ENCODE results near the gene CXCL8.

Gene CXCL8

DNA sequence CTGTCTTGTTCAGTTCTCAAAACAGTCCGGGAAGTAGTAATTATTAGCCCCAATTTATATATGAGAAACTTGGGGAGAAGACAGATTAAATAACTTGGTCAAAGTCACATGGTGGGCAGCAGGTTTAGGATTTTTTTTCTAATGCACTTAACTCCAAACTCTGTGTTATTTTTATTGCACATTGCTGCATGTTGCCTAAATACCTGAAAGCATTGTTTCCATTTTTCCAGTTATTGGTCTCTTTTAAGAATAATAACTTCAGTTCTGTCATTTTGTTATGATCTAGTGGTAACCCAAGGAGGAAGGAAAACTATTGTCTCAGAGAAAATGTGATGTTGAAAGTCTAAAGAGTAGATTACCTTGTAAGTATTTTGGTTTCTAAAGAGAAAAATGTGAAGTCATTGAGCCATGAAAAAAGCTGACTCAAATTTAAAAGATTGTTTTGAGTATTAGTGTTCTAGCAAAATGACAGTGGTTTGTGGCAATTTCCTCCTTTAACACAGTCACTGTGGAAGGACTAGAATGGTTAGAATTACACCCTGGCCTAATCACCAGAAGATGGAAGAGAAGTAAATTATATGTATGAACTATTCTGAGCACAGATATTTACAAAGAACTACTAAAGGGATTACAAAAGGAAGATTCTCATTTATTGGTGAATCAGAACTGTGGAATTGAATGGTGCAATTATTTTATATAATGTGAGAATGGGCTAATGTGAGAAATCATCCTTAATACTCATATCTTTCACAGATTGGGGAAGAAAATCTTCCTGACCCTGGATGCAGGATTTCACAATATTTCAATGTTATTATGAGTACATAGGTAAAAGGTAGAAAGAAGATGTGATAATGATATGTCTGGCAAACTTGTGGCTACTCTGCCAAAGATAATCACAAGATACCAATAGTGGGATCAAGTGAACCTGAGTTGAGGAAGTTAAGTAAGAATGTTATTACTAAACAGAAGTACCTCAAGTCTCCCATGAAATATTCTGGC is 21.7 kb upstream of the CXCL8 start:
- DNase-seq (ENCODE audit: low read depth, low spot score) = no peak

DNA sequence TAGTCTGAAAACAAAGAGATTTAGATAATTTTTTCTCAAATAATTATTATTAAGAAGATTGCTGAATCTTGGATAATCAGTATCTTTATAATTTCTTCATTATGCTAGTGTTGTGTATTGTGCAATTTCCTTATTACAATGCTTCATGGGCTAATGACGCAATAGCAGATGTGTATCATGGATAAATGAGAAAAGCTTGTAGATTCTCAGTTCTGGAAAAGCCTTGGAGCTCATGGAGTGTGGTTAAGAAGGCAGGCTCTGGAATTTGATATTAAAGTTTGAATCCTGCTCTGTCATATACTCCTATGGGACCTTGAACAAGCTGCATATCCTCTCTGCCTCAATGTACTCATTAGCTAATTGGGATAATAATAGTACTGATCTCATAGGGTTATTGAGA is 18.9 kb upstream of the CXCL8 start:
- no peak for DNase-seq (ENCODE audit: low read depth, low spot score)

GRCh38 chr4:73721909-73722308 is 18.5 kb upstream of the CXCL8 start:
- no peak for DNase-seq (ENCODE audit: low read depth, low spot score)

DNA sequence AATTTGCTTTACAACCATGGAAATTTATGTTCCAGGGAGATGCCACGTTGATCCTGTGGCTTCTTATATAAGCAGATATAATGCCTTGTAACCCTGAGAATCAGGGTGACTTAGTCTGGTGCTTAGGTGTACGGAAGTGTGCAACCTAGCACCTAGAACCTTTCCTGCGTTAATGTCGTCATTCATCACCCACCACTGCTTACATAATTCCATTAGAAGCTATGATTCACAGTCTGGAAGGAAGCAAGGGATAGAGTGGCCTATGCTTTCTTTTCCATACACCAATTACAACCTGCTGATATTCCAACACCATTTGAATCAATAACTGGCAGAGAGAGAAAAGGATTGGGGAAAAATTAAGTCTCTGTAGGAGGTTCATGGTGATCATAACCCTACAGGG is 17.3 kb upstream of the CXCL8 start:
- DNase-seq (ENCODE audit: low read depth, low spot score) = no peak

GRCh38 chr4:73723928-73724327 is 16.4 kb upstream of the CXCL8 start:
- no peak for DNase-seq (ENCODE audit: low read depth, low spot score)

GRCh38 chr4:73725510-73725909 is 14.9 kb upstream of the CXCL8 start:
- no peak for DNase-seq (ENCODE audit: low read depth, low spot score)

DNA sequence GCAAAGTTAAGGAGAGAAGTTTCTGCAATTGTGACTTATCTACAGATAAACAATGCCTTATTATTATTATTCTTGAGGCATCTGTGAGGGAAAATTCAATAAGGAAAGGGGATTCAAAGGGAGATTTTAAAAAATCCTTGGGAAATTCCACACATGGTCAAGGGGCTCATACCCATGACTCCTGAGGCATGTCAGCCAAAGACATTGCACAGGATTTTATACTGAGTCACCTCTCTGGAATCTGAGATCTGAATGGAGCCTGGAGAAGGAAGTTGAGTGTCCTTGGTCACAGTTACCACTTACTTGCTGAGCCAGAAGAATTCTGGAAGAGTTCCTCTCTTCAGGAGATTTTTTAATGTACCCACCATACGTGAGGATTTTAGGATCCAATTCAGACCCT is 14.4 kb upstream of the CXCL8 start:
- no peak for DNase-seq (ENCODE audit: low read depth, low spot score)

DNA sequence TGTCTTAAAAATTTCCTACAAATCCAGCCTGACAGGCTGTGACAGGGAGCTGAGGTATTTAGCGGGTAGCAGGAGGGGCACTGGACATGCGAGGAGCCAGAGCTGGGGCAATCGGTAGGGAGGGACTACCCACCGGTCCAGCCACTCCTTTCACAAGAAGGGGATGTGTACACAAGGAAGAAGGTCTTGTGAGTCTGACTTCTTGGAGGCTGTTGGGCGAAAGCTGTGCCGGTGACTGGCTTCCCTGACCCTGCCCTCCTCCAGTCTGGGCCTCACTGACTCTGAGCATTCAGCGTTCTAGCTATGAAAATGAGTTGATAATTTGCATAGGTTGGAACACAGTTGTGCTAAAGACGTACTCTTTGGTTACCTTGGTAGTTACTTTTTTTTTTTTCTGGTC is 12.7 kb upstream of the CXCL8 start:
- DNase-seq (ENCODE audit: low read depth, low spot score) = no peak

DNA sequence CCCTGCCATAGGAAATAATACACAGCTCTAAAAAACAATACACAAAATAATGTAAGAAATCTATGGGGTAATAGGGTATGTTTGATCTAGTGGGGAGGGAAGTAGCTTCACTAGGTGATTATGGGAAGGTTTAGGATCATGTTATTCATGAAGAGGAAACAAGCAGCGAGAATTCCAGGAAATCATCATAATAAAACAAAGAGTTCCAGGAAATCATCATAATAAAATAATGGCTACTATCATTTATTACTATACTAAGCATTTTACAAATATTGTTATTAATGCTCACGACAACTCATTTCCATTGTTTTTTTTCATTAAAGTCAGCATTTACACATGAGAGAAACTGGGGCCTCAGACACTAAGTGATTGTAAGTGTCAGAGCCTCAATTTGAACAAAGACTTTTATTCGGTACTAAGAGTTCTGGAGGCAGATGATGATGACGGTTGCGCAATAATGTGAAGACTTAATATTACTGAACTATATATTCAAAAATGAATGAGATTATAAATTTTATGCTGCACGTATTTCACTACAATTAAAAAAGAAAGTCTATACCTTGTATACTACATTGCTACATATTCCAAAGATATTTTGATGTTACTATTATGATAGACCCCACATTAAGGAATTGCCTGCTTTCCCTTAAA is 12.2 kb upstream of the CXCL8 start:
- no peak for DNase-seq (ENCODE audit: low read depth, low spot score)

DNA sequence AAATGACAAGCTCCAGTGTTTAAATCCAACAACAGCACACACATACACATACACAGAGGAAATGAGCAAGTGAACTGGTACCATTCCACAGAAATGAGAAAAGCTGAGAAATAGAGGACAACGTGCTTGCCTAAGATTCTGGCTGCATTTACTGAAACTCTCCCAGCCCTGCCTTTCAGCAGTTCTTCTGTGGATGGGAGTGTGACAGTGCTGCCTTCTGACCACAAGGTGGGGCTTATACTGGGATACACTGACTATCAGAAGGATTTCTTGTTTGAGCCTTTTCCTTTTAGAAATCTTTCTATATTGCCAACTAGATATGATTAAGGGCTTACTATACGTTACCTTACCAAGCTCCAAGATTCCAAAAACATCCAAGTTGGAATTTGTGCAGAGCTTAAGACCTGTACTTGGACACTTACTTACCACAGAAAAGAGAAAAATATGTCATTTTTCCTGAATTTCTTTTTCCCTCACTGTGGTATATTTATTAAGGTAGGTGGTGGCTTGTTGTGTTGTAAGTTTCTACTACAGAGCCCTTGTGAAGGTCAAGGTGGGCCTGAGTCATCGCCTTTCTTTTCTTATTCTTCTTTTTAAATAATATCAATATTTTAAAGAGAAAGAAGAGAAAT is 10.7 kb upstream of the CXCL8 start:
- no peak for DNase-seq (ENCODE audit: low read depth, low spot score)

- no peak for DNase-seq (ENCODE audit: low read depth, low spot score)
Observed at GRCh38 chr4:73730292-73730691, 10.1 kb upstream of the CXCL8 start.

DNA sequence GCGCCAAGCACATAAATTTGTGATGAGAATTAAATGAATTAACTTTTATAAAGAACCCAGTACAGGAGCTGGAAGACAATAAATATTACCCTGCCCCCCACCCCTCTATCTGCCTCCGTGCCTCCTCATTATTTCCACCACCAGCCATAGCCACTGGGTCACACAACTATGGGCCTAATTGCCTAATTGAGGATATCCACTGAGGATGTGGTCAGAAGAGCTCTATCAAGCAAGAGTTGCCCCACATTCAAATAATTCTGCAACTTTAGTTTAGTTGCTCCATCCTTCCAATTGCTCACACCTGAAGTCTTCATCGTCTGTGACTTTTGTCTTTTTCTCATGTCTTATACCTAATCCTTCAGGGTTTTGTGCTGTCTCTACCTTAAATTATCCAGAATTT is 9.5 kb upstream of the CXCL8 start:
- DNase-seq (ENCODE audit: low read depth, low spot score) = no peak

- no peak for DNase-seq (ENCODE audit: low read depth, low spot score)
Observed at GRCh38 chr4:73731968-73732610, 8.3 kb upstream of the CXCL8 start.

DNA sequence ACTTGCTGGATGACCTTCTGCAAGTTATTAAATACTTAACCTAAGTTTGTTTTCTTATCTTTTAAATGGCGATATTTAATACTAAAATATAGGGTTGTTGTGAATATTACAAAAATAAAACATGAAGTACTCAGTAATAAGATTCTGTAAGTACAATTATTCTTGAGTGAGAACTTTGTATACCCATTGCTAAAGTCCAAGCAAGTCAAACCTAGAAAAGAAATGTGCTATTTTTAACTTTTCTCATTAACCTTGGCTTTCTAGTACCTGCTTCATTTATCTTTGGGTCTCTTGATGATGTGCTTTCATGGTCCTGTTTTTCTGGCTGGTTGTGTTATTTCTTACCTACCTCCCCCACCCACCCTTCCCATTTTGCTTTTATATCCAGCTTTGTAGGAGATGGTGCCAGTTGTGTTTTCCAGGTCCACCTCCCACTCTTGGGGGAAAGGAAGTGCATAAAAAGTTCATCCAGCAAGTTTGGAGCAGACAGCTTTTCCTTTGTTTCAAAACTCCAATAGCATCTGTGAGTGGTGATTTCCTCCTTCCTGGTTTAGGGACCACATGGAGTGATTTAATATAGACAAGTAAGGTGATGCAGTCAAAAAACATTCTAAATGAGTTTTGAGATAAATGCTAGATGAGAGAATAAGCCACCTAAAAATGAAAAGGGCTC is 7.5 kb upstream of the CXCL8 start:
- no peak for DNase-seq (ENCODE audit: low read depth, low spot score)

DNA sequence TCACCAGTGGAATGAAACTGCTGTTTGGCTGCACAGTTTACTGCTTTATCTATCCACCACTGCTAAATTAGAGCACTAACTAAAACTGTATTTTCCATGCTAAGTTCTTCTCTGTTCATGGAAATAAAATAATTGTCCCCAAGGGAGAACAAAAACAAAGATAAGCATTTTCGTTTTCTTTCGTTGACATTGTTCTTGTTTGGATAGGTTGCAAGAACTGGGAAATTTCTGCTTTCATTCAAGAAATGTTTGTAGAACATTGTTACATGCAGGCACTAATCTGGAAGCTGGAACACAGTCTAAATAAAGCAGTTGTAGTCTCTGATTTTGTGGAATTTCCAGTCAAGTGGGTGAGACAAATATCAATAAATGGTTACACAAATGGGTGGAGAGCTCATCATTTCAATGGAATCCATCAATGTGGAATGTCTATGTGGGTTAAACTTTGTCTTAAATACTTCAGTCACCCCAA is 5.8 kb upstream of the CXCL8 start:
- DNase-seq (ENCODE audit: low read depth, low spot score) = no peak

DNA sequence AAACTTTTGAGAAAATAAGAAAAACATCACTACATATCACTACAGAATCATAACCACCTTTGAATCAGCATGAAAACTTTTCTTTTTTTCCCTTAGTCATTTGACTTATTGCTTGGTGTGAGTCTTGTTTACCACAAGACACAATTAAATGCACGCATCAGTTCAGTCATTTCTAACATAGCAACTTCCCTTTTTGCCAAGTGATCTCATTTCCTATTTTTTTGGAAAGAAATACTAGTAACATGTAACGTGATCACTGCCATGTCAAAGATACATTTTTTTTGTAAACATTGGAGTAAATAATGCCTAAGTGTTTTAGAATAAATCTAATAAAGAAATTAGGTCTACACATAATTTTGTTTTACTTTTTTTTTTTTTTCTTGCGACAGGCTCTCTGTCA is 5.1 kb upstream of the CXCL8 start:
- DNase-seq (ENCODE audit: low read depth, low spot score) = no peak

- DNase-seq (ENCODE audit: low read depth, low spot score) = no peak
Observed at GRCh38 chr4:73741031-73741749, 821 bp downstream of the CXCL8 start.

DNA sequence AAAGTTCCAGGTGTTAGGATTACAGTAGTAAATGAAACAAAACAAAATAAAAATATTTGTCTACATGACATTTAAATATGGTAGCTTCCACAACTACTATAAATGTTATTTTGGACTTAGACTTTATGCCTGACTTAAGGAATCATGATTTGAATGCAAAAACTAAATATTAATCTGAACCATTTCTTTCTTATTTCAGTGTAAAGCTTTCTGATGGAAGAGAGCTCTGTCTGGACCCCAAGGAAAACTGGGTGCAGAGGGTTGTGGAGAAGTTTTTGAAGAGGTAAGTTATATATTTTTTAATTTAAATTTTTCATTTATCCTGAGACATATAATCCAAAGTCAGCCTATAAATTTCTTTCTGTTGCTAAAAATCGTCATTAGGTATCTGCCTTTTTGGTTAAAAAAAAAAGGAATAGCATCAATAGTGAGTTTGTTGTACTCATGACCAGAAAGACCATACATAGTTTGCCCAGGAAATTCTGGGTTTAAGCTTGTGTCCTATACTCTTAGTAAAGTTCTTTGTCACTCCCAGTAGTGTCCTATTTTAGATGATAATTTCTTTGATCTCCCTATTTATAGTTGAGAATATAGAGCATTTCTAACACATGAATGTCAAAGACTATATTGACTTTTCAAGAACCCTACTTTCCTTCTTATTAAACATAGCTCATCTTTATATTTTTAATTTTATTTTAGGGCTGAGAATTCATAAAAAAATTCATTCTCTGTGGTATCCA is 1.6 kb downstream of the CXCL8 start:
- DNase-seq (ENCODE audit: low read depth, low spot score) = no peak

DNA sequence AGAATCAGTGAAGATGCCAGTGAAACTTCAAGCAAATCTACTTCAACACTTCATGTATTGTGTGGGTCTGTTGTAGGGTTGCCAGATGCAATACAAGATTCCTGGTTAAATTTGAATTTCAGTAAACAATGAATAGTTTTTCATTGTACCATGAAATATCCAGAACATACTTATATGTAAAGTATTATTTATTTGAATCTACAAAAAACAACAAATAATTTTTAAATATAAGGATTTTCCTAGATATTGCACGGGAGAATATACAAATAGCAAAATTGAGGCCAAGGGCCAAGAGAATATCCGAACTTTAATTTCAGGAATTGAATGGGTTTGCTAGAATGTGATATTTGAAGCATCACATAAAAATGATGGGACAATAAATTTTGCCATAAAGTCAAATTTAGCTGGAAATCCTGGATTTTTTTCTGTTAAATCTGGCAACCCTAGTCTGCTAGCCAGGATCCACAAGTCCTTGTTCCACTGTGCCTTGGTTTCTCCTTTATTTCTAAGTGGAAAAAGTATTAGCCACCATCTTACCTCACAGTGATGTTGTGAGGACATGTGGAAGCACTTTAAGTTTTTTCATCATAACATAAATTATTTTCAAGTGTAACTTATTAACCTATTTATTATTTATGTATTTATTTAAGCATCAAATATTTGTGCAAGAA is 2.3 kb downstream of the CXCL8 start:
- DNase-seq (ENCODE audit: low read depth, low spot score) = no peak

All from activated CD4-positive, CD25-positive, alpha-beta regulatory T cell treated with anti-CD3 and anti-CD28 coated beads, Interleukin-2, amount 50 U/mL, for 16 hours (primary cell).